Astrocyte (in vitro differentiated cells and primary cell): ENCODE data around the gene POM121. TPM values are rescaled to one million over a fixed set of nuclear protein-coding genes. Genes with fewer than 3 reads are reported as not detected.
"Not testable (repeated sequence)": the region's sequence is repeated elsewhere in the genome, so short reads cannot be mapped to it uniquely, and the experiment has no call there.

Source experiments
- DNase-seq: peaks from one replicate; pipeline ENCODE4 v3.0.0-alpha.2; 2010; ENCODE audit warnings: low read depth
- FAIRE-seq: peaks from 2 replicates; lab custom pipeline; 2011; peaks lifted over from hg19 to GRCh38; lab: Jason Lieb, UNC
- H2AFZ ChIP-seq: 2 replicates; pipeline ENCODE4 v1.6.0; 2012; ENCODE audit warnings: low read depth, low read length, inconsistent platforms
- H3K27ac ChIP-seq: 2 replicates; pipeline ENCODE4 v1.5.1; 2011; ENCODE audit warnings: low read depth, low read length, inconsistent platforms
- H3K27me3 ChIP-seq: 2 replicates; pipeline ENCODE4 v1.6.0; 2011; ENCODE audit warnings: low read length, inconsistent platforms; ENCODE audit not compliant: insufficient read depth
- H3K36me3 ChIP-seq: 2 replicates; pipeline ENCODE4 v1.5.1; 2011; ENCODE audit warnings: low read length, inconsistent platforms; ENCODE audit not compliant: insufficient read depth
- H3K4me1 ChIP-seq: 2 replicates; pipeline ENCODE4 v1.5.1; 2011; ENCODE audit warnings: low read length, inconsistent platforms; ENCODE audit not compliant: insufficient read depth
- H3K4me2 ChIP-seq: 2 replicates; pipeline ENCODE4 v1.6.0; 2012; ENCODE audit warnings: low read length, inconsistent platforms
- H3K4me3 ChIP-seq: 2 replicates; pipeline ENCODE4 v1.5.1; 2011; ENCODE audit warnings: low read depth, mild to moderate bottlenecking, low read length, inconsistent platforms; ENCODE audit not compliant: insufficient read depth
- H3K79me2 ChIP-seq: 2 replicates; pipeline ENCODE4 v1.6.0; 2012; ENCODE audit warnings: mild to moderate bottlenecking, low read length, inconsistent platforms; ENCODE audit not compliant: insufficient read depth
- H3K9ac ChIP-seq: 2 replicates; pipeline ENCODE4 v1.6.0; 2012; ENCODE audit warnings: mild to moderate bottlenecking, low read length, inconsistent platforms
- H3K9me3 ChIP-seq: 2 replicates; pipeline ENCODE4 v1.5.1; 2012; ENCODE audit warnings: low read depth, mild to moderate bottlenecking, low read length, inconsistent platforms; ENCODE audit not compliant: insufficient read depth
- H4K20me1 ChIP-seq: 2 replicates; pipeline ENCODE4 v1.6.0; 2012; ENCODE audit warnings: low read length, inconsistent platforms; ENCODE audit not compliant: insufficient read depth
- H3K27ac Mint-ChIP-seq: one replicate; pipeline ENCODE4 v1.8.0; 2021; ENCODE audit warnings: mild to moderate bottlenecking, mixed read lengths; ENCODE audit not compliant: unreplicated experiment
- H3K27me3 Mint-ChIP-seq: one replicate; pipeline ENCODE4 v1.8.0; 2021; ENCODE audit warnings: low read depth, mixed read lengths; ENCODE audit not compliant: unreplicated experiment
- H3K36me3 Mint-ChIP-seq: one replicate; pipeline ENCODE4 v1.8.0; 2021; ENCODE audit warnings: low read depth, mixed read lengths; ENCODE audit not compliant: unreplicated experiment
- H3K4me1 Mint-ChIP-seq: one replicate; pipeline ENCODE4 v1.8.0; 2021; ENCODE audit warnings: low read depth, mixed read lengths; ENCODE audit not compliant: unreplicated experiment
- H3K4me3 Mint-ChIP-seq: one replicate; pipeline ENCODE4 v1.8.0; 2021; ENCODE audit warnings: mild to moderate bottlenecking, moderate library complexity, mixed read lengths; ENCODE audit not compliant: unreplicated experiment
- H3K9me3 Mint-ChIP-seq: one replicate; pipeline ENCODE4 v1.8.0; 2021; ENCODE audit warnings: mild to moderate bottlenecking, mixed read lengths; ENCODE audit not compliant: unreplicated experiment
- CTCF ChIP-seq: IDR thresholded peaks from 2 replicates; pipeline ENCODE4 v1.5.1; 2011; ENCODE audit warnings: low read depth, mild to moderate bottlenecking, inconsistent platforms, low read length, moderate library complexity; ENCODE audit not compliant: insufficient read depth
- total RNA-seq: library from RNA; stranded (reverse); gene quantifications from 2 replicates; pipeline ENCODE4 v1.2.1, GENCODE V29; 2021

Gene POM121
- total RNA-seq, 1 donor from 2014 or later, result 49.1 TPM

DNA sequence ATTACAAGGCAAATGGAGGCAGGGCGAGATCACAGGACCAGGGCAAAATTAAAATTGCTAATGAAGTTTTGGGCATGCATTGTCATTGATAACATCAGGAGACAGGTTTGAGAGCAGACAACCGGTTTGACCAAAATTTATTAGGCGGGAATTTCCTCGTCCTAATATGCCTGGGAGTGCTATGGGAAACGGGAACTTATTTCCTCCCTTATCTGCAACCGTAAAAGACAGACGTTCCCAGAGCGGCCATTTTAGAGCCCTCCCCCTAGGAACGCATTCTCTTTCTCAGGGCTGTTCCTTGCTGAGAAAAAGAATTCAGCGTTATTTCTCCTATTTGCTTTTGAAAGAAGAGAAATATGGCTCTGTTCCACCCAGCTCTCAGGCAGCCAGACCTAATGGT lies 16.5 kb upstream of the POM121 start:
- H3K27ac ChIP-seq, H3K27me3 Mint-ChIP-seq, H3K4me1 ChIP-seq, H3K4me3 ChIP-seq, H3K27me3 ChIP-seq, H3K9me3 ChIP-seq, DNase-seq, H3K4me3 Mint-ChIP-seq, H3K4me2 ChIP-seq, H3K9ac ChIP-seq, H3K36me3 ChIP-seq, FAIRE-seq, H3K9me3 Mint-ChIP-seq, H3K4me1 Mint-ChIP-seq, H3K27ac Mint-ChIP-seq, H2AFZ ChIP-seq: not testable (repeated sequence)
- peaks cover 18% of the 10 kb centered on the region for H3K36me3 Mint-ChIP-seq
- Histone ChIP-seq H3K79me2 (peaks cover 48% of the 10 kb centered on the region), H4K20me1 (peaks cover 18% of the 10 kb centered on the region)

DNA sequence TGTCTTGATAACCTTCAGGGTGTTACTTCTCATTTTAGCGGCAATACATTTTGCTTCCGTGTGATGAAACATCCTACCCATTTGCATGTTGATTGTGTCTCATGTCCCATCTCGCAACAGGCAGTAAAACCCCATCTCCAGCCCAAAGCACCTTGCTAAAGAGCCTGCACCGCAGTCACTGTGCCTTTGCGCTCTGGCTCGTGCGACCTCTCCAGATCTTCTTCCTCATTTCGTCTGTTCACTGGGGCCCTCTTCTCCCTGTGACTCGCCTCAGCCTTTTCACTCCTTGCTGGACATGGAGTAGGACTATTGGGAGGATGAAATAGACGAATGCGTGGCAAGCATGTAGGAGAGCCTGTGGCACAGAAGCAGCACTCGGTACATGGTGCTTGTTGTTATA lies 13.5 kb upstream of the POM121 start:
- not testable (repeated sequence) for H3K4me3 ChIP-seq, H3K4me1 Mint-ChIP-seq, H3K4me3 Mint-ChIP-seq, DNase-seq, H3K27ac Mint-ChIP-seq, H3K9me3 Mint-ChIP-seq, H3K36me3 ChIP-seq, H3K9ac ChIP-seq, H3K27ac ChIP-seq, H3K9me3 ChIP-seq, FAIRE-seq, H3K4me1 ChIP-seq, H3K27me3 Mint-ChIP-seq, H3K27me3 ChIP-seq, H2AFZ ChIP-seq, H3K4me2 ChIP-seq
- H3K36me3 Mint-ChIP-seq, result peaks cover 14% of the 10 kb centered on the region
- peaks cover 38% of the 10 kb centered on the region for H3K79me2 ChIP-seq
- H4K20me1 ChIP-seq, result peaks cover 37% of the 10 kb centered on the region

DNA sequence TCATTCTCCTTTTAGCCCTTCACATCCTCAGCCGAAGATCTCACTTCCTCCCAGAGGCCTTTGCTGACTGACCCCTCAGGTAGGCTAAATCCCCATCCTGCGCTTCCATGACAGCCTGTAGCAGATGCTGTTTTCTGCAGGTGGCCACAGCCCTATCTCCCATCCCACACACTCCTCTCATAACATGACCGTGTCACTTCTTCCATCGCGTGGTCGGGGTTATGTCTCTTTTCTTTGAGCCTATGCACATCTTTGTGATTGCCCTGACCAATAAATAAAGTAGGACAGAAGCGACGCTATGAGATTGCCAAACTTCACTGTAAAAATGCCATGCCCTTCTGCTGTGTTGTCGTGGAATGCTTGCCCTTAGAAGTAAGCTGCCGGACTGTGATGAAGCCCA lies 11.1 kb upstream of the POM121 start:
- Mint-ChIP-seq H3K4me1 (peaks cover 11% of the 10 kb centered on the region), H3K27ac (peak overlapping the region; percentile 12), H3K36me3 (peaks cover 17% of the 10 kb centered on the region)
- not testable (repeated sequence) for H3K4me2 ChIP-seq, DNase-seq, H3K27ac ChIP-seq, FAIRE-seq, H3K4me1 ChIP-seq, H3K27me3 ChIP-seq, H3K27me3 Mint-ChIP-seq, H3K36me3 ChIP-seq, H3K4me3 ChIP-seq, H3K9me3 Mint-ChIP-seq, H2AFZ ChIP-seq, H3K9ac ChIP-seq, H3K4me3 Mint-ChIP-seq, H3K9me3 ChIP-seq
- H4K20me1 ChIP-seq, result peaks cover 42% of the 10 kb centered on the region
- H3K79me2 ChIP-seq, result peaks cover 37% of the 10 kb centered on the region

- not testable (repeated sequence) for FAIRE-seq, H3K9me3 Mint-ChIP-seq, H3K27ac ChIP-seq, H2AFZ ChIP-seq, H3K4me2 ChIP-seq, H3K4me3 Mint-ChIP-seq, H3K4me3 ChIP-seq, H3K9me3 ChIP-seq, H3K27me3 ChIP-seq, H3K9ac ChIP-seq, H3K27me3 Mint-ChIP-seq, H3K4me1 ChIP-seq, H3K36me3 ChIP-seq
- peak overlapping the region; percentile 53 for H3K27ac Mint-ChIP-seq
- H3K36me3 Mint-ChIP-seq, result peaks cover 18% of the 10 kb centered on the region
- H3K79me2 ChIP-seq, result peaks cover 34% of the 10 kb centered on the region
- TF ChIP-seq CTCF, result peak; percentile 77
- peak; percentile 30 for DNase-seq
- H4K20me1 ChIP-seq, result peaks cover 39% of the 10 kb centered on the region
- peaks cover 18% of the 10 kb centered on the region for H3K4me1 Mint-ChIP-seq
Measured at GRCh38 chr7:72914756-72915525, 10.0 kb upstream of the POM121 start.
